Coronary artery (tissue), 2 donors: ENCODE data around the gene ERVW-1.

Experiments used
- DNase-seq: peaks from one replicate; pipeline ENCODE4 v3.0.0-alpha.2; 2017; ENCODE audit warnings: low spot score
- H3K27ac ChIP-seq, 2 donors: fragments of 200-600 bp; sonication (generic); one replicate each; pipeline ENCODE4 v1.5.1; 2016 to 2019
- H3K4me3 ChIP-seq: fragments of 200-600 bp; sonication (generic); 2 replicates; pipeline ENCODE4 v1.5.1; 2016; ENCODE audit warnings: mild to moderate bottlenecking, moderate library complexity
- CTCF ChIP-seq: fragments of 200-600 bp; sonication (generic); IDR thresholded peaks from one replicate; pipeline ENCODE4 v1.5.1; 2019; ENCODE audit warnings: antibody characterized with exemption

ERVW-1 gene

GRCh38 chr7:92504563-92504962, 26.8 kb upstream of the ERVW-1 start:
- Histone ChIP-seq H3K27ac (no peak overlapping the region), H3K4me3 (no peak overlapping the region)
- no peak for TF ChIP-seq CTCF
- DNase-seq, result no peak

- no peak overlapping the region for H3K27ac ChIP-seq
- H3K4me3 ChIP-seq, result no peak overlapping the region
- DNase-seq, result no peak
- no peak for TF ChIP-seq CTCF
Observed at GRCh38 chr7:92503767-92504166, 26.0 kb upstream of the ERVW-1 start.

- TF ChIP-seq CTCF, result no peak
- no peak overlapping the region for H3K27ac ChIP-seq
- H3K4me3 ChIP-seq, result no peak overlapping the region
- DNase-seq, result no peak
Observed at GRCh38 chr7:92498557-92498956, 20.8 kb upstream of the ERVW-1 start.

- no peak for TF ChIP-seq CTCF
- no peak overlapping the region for H3K27ac ChIP-seq
- no peak overlapping the region for H3K4me3 ChIP-seq
- DNase-seq, result no peak
Observed at GRCh38 chr7:92496876-92497275, 19.1 kb upstream of the ERVW-1 start.

GRCh38 chr7:92489634-92490033, 11.9 kb upstream of the ERVW-1 start:
- H3K4me3 ChIP-seq, result no peak overlapping the region
- no peak for DNase-seq
- TF ChIP-seq CTCF, result no peak
- H3K27ac ChIP-seq, result no peak overlapping the region

GRCh38 chr7:92487804-92488203, 10.1 kb upstream of the ERVW-1 start:
- DNase-seq, result no peak
- TF ChIP-seq CTCF, result no peak
- Histone ChIP-seq H3K27ac (no peak overlapping the region), H3K4me3 (no peak overlapping the region)

GRCh38 chr7:92485974-92486373, 8.2 kb upstream of the ERVW-1 start:
- no peak for DNase-seq
- no peak for TF ChIP-seq CTCF
- no peak overlapping the region for H3K4me3 ChIP-seq
- H3K27ac ChIP-seq, result no peak overlapping the region
